Neuron (in vitro differentiated cells): ENCODE measurements around the gene CPT1C.

Source experiments
- H2AFZ ChIP-seq: one replicate; pipeline ENCODE4 v1.6.1; 2013; ENCODE audit warnings: low read depth, mild to moderate bottlenecking, inconsistent platforms, low read length, moderate library complexity
- H3K27me3 ChIP-seq: one replicate; pipeline ENCODE4 v1.6.1; 2013; ENCODE audit warnings: low read length; ENCODE audit not compliant: insufficient read depth
- H3K36me3 ChIP-seq: one replicate; pipeline ENCODE4 v1.6.1; 2013; ENCODE audit warnings: low read length; ENCODE audit not compliant: insufficient read depth
- H3K4me1 ChIP-seq: one replicate; pipeline ENCODE4 v1.6.1; 2013; ENCODE audit warnings: low read length; ENCODE audit not compliant: insufficient read depth
- H3K4me3 ChIP-seq: 2 replicates; pipeline ENCODE4 v1.5.1; 2013; ENCODE audit warnings: mild to moderate bottlenecking, low read length, moderate library complexity
- H3K9me3 ChIP-seq: one replicate; pipeline ENCODE4 v1.6.1; 2013; ENCODE audit warnings: low read length

Gene CPT1C

DNA sequence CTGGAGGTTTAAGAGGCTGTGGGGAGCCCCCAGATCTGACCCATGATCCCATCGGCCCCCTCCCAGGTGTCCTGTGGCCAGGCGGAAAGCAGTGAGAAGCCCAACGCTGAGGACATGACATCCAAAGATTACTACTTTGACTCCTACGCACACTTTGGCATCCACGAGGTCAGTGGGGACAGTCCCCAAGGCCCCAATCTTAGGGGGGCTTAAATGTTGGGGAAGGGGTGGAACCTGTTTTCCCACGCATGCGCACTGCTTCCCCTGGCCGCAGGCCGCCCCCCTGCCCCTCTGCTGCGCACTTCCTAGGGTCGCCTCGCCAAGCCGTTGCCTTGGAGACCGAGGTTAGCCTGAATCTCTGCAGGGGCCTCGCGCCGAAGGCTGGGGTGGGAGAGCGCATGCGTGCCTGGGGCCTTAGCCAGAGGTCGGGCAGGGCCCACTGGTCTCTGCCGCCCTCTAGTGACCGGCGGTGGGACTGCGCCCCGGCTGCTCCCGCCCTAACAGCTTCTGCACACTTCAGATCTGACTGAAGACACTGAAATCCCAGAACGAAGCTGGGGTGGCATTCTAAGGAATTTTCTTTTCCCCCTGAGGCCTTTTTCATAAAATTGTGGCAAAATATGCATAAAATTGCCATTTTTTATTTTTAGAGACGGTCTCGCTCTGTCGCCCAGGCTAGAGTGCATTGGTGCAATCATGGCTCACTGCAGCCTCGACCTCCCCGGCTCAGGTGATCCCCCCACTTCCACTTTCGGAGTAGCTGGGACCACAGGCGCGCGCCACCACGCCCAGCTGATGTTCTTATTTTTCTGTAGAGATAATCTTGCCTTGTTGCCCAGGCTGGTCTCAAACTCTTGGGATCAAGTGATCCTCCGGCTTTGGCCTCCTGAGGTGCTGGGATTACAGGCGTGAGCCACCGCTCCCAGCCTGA lies 10.2 kb upstream of the CPT1C start:
- Histone ChIP-seq H3K9me3 (no peaks in the 10 kb centered on the region), H3K4me3 (no peak overlapping the region), H2AFZ (no peak overlapping the region), H3K27me3 (no peaks in the 10 kb centered on the region), H3K4me1 (peaks cover 28% of the 10 kb centered on the region), H3K36me3 (peaks cover 40% of the 10 kb centered on the region)

DNA sequence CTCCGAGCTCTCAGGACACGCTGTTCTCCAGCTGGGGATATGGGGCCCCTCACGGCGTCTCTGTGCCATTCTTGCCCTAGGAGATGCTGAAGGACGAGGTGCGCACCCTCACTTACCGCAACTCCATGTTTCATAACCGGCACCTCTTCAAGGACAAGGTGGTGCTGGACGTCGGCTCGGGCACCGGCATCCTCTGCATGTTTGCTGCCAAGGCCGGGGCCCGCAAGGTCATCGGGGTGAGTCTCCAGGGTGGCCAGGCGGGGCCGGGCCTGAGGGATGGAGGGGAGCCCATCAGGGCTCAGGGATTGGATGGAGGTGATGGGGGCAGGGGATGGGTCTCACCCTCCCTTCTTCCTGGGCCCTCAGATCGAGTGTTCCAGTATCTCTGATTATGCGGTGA lies 9.1 kb upstream of the CPT1C start:
- no peaks in the 10 kb centered on the region for H3K27me3 ChIP-seq
- no peaks in the 10 kb centered on the region for H3K9me3 ChIP-seq
- H3K4me1 ChIP-seq, result peaks cover 28% of the 10 kb centered on the region
- no peak overlapping the region for H3K4me3 ChIP-seq
- H2AFZ ChIP-seq, result no peak overlapping the region
- peaks cover 48% of the 10 kb centered on the region for H3K36me3 ChIP-seq

DNA sequence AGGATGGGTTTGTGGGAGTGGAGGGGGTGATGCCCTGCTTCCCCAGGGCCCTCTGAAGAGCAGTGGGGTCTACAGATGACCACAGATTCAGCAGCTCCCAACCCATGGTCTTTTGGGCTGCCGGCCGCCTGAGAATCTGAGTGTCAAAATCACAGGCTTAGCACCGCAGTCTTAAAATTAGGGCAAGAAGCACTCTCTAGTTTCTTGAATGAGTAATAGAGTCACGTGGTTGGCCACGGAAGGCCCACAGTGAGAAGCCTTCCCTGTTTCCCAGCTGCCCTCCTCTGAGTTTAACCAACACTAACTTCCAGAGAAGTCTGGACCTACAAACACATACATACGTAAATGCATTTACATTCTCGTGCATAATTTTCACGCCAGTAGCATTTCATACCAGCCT lies 8.6 kb upstream of the CPT1C start:
- Histone ChIP-seq H3K27me3 (no peaks in the 10 kb centered on the region), H3K4me3 (no peak overlapping the region), H2AFZ (no peak overlapping the region), H3K4me1 (peaks cover 28% of the 10 kb centered on the region), H3K9me3 (no peaks in the 10 kb centered on the region), H3K36me3 (peaks cover 50% of the 10 kb centered on the region)

DNA sequence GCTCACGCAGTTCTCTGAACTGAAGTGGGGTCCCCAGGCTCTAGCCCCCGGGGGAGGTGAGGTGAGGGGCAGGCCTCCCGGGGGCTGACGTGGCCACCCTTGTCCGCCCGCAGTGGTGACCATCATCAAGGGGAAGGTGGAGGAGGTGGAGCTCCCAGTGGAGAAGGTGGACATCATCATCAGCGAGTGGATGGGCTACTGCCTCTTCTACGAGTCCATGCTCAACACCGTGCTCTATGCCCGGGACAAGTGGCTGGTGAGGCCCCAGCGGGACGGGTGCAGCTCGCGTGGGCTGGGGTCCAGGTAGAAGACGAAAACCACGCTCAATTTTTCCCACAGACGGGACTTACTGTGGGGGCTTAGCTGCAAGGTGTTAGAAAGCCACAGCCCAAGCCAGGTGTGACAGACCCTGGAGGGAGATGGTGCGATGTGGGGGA lies 7.1 kb upstream of the CPT1C start:
- no peaks in the 10 kb centered on the region for H3K9me3 ChIP-seq
- H3K36me3 ChIP-seq, result peaks cover 59% of the 10 kb centered on the region
- H3K27me3 ChIP-seq, result no peaks in the 10 kb centered on the region

GRCh38 chr19:49684251-49684982 lies 6.5 kb upstream of the CPT1C start:
- H3K36me3 ChIP-seq, result peaks cover 62% of the 10 kb centered on the region
- no peak overlapping the region for H3K4me3 ChIP-seq
- H3K9me3 ChIP-seq, result no peaks in the 10 kb centered on the region
- H3K4me1 ChIP-seq, result peaks cover 20% of the 10 kb centered on the region
- no peaks in the 10 kb centered on the region for H3K27me3 ChIP-seq
- no peak overlapping the region for H2AFZ ChIP-seq

More for the DNA sequence above, 7.1 kb upstream of the CPT1C start:
- H3K4me1 ChIP-seq, result peaks cover 25% of the 10 kb centered on the region
- H3K4me3 ChIP-seq, result no peak overlapping the region
- no peak overlapping the region for H2AFZ ChIP-seq

GRCh38 chr19:49684983-49685553 lies 5.8 kb upstream of the CPT1C start:
- Histone ChIP-seq H3K4me3 (no peak overlapping the region), H3K27me3 (no peaks in the 10 kb centered on the region), H2AFZ (no peak overlapping the region), H3K36me3 (peaks cover 62% of the 10 kb centered on the region), H3K9me3 (no peaks in the 10 kb centered on the region), H3K4me1 (peaks cover 14% of the 10 kb centered on the region)

DNA sequence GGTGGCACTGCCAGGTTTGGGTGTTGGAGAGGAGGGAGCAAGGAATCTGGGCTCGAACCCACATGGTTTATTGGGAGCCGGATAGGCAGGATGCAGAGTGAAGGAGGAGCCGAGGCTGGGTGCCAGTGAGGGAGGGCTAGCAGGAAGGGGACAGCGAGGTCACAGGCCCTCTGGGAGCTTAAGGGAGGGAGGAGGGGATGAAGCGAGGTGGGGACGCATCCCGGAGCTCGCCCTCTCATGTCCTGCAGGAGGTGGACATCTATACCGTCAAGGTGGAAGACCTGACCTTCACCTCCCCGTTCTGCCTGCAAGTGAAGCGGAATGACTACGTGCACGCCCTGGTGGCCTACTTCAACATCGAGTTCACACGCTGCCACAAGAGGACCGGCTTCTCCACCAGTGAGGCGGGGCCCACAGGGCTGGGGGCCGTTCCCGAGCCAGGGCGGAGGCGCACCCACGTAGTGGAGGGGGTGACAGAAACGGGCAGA lies 5.0 kb upstream of the CPT1C start:
- Histone ChIP-seq H3K4me3 (no peak overlapping the region), H3K27me3 (no peaks in the 10 kb centered on the region), H2AFZ (no peak overlapping the region), H3K4me1 (peaks cover 15% of the 10 kb centered on the region), H3K9me3 (no peaks in the 10 kb centered on the region), H3K36me3 (peaks cover 61% of the 10 kb centered on the region)

DNA sequence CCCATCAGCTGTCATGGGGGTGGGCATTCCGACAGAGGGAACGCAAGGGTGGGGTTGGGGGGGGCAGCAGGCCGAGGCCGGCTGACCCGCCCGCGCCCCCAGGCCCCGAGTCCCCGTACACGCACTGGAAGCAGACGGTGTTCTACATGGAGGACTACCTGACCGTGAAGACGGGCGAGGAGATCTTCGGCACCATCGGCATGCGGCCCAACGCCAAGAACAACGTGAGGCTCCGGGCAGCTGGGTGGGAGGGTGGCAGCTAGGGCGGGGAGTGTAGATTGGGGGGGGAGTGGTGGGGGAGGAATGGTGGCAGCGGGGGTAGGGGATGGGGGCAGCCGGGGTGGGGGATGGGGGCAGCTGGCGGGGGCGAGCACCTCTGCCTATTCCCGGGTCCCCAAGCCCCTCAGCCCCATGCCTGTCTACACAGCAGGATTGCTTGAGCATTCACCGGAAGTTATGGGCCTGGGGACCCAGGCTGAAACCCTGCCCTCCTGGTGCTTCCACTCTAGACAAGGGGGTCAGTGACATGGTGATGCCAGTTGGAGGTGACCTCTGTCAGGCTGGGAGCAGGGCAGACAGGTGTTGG lies 4.3 kb upstream of the CPT1C start:
- Histone ChIP-seq H2AFZ (no peak overlapping the region), H3K36me3 (peaks cover 56% of the 10 kb centered on the region), H3K4me1 (peaks cover 11% of the 10 kb centered on the region), H3K9me3 (no peaks in the 10 kb centered on the region), H3K27me3 (no peaks in the 10 kb centered on the region), H3K4me3 (no peak overlapping the region)

DNA sequence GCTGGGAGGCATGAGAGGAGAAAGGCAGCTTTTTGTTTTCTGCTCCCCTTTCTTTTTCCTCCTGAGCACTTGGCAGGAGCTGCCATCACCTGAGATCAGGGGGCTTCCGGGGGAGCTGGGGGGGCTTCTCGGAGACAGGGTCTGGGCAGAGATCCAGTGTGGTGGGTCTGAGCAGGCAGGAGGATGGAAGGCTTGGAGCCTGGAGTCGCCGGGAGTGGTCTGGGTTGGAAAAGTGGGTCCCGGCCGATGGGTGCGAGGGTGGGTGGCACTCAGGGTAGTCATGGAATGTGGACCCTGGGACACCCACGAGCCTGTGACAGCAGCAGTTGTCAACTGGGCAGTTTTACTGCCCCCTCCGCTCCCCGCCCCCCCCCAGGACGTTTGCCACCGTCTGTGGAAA lies 3.8 kb upstream of the CPT1C start:
- peaks cover 50% of the 10 kb centered on the region for H3K36me3 ChIP-seq
- no peaks in the 10 kb centered on the region for H3K27me3 ChIP-seq
- no peak overlapping the region for H3K4me3 ChIP-seq
- H3K4me1 ChIP-seq, result peaks cover 15% of the 10 kb centered on the region
- no peak overlapping the region for H2AFZ ChIP-seq
- no peaks in the 10 kb centered on the region for H3K9me3 ChIP-seq

DNA sequence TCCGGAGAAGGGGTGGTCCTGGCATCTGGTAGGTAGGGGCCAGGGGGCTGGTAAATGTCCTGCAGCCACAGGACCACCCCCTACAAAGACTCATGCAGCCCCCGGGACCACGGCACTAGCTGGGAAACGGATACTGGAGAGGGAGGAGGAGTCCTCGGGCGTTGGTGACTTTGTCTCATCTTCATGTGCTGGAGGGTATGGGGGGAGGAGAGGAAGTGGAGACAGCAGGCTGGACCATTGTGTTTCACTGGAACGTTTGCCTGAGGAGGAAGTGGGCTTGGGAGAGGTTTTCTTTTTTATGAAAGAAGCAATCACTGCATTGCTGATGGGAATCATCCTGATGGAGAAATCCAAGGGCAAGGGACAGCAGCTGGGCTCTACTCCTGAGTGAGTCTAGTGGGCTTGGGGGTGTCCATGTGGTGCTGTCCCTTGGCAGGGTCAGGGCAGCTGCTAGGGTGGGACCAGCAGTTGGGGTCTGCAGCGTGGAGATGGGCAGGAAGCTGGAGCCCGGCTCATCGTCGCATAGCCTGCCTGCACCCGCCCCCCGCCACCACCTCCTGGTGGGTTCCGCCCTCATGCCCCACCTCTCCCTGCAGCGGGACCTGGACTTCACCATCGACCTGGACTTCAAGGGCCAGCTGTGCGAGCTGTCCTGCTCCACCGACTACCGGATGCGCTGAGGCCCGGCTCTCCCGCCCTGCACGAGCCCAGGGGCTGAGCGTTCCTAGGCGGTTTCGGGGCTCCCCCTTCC lies 3.2 kb upstream of the CPT1C start:
- peaks cover 46% of the 10 kb centered on the region for H3K36me3 ChIP-seq
- H3K27me3 ChIP-seq, result no peaks in the 10 kb centered on the region
- H2AFZ ChIP-seq, result no peak overlapping the region
- no peak overlapping the region for H3K4me3 ChIP-seq
- peaks cover 19% of the 10 kb centered on the region for H3K4me1 ChIP-seq
- no peaks in the 10 kb centered on the region for H3K9me3 ChIP-seq

DNA sequence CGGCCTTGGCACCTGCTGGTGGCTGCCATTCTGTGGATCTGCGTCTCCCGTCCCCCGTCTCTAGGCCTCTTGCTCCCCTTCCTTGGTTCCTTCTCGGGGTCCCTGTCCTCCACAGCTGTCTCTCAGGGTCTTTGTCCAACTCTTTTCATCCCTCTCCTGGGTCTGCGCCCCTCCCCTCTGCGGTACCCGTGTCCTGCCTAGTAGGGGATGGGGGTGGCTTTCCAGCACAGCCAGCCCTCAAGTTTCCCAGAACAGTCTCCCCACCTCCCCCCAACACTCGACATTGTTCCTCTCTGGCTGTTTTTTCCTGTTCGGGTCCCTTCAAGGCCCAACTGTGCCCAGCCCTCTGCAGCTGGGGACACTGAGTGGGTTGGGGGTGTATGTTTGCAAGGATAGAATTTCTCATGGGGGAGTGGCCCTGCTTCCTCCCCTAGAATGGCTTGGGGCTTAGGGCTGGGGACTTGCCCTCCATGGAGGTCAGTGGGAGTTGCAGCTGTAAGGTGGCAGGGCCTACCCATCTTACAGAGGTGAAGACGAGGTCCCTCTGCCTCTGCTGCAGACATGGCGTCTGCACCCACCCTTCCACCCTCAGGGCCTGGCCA lies 2.3 kb upstream of the CPT1C start:
- no peak overlapping the region for H3K4me3 ChIP-seq
- H2AFZ ChIP-seq, result no peak overlapping the region
- H3K27me3 ChIP-seq, result no peaks in the 10 kb centered on the region
- peaks cover 19% of the 10 kb centered on the region for H3K4me1 ChIP-seq
- peaks cover 46% of the 10 kb centered on the region for H3K36me3 ChIP-seq
- H3K9me3 ChIP-seq, result no peaks in the 10 kb centered on the region
